Osteocyte (in vitro differentiated cells): ENCODE data around the gene KPNA3. TPM values are rescaled to one million over a fixed set of nuclear protein-coding genes. Genes with fewer than 3 reads are reported as not detected.
"Not testable (repeated sequence)": the region's sequence is repeated elsewhere in the genome, so short reads cannot be mapped to it uniquely, and the experiment has no call there.

Source experiments
- DNase-seq: peaks from one replicate; pipeline ENCODE4 v3.0.0; 2021; ENCODE audit warnings: mixed read lengths; ENCODE audit not compliant: unreplicated experiment; ENCODE audit errors: extremely low spot score
- H3K27ac Mint-ChIP-seq: one replicate; pipeline ENCODE4 v1.8.0; 2021; ENCODE audit warnings: mild to moderate bottlenecking, mixed read lengths; ENCODE audit not compliant: unreplicated experiment
- H3K27me3 Mint-ChIP-seq: one replicate; pipeline ENCODE4 v1.8.0; 2021; ENCODE audit warnings: mixed read lengths; ENCODE audit not compliant: unreplicated experiment
- H3K36me3 Mint-ChIP-seq: one replicate; pipeline ENCODE4 v1.8.0; 2021; ENCODE audit warnings: mixed read lengths; ENCODE audit not compliant: unreplicated experiment
- H3K4me1 Mint-ChIP-seq: one replicate; pipeline ENCODE4 v1.8.0; 2021; ENCODE audit warnings: mixed read lengths; ENCODE audit not compliant: unreplicated experiment
- H3K4me3 Mint-ChIP-seq: one replicate; pipeline ENCODE4 v1.8.0; 2021; ENCODE audit warnings: mild to moderate bottlenecking, moderate library complexity, mixed read lengths; ENCODE audit not compliant: unreplicated experiment
- H3K9me3 Mint-ChIP-seq: one replicate; pipeline ENCODE4 v1.8.0; 2021; ENCODE audit warnings: mixed read lengths; ENCODE audit not compliant: unreplicated experiment
- CTCF ChIP-seq: fragments of 200-600 bp; sonication (generic); IDR thresholded peaks from 2 replicates; pipeline ENCODE4 v1.5.0; 2021; ENCODE audit warnings: antibody characterized with exemption, mild to moderate bottlenecking, moderate library complexity
- total RNA-seq: library from RNA; stranded (reverse); gene quantifications from 2 replicates; pipeline ENCODE4 v1.2.1, GENCODE V29; 2021

KPNA3 gene
- total RNA-seq, 1 donor from 2014 or later, result 39.9 TPM

- Mint-ChIP-seq H3K4me3 (no peak overlapping the region), H3K9me3 (no peaks in the 10 kb centered on the region), H3K4me1 (peaks cover 26% of the 10 kb centered on the region), H3K27me3 (no peaks in the 10 kb centered on the region), H3K36me3 (no peaks in the 10 kb centered on the region), H3K27ac (peak overlapping the region; percentile 6)
- DNase-seq, result no peak
- TF ChIP-seq CTCF, result no peak
Measured at GRCh38 chr13:49776871-49777270, 15.6 kb downstream of the KPNA3 start.

- H3K27me3 Mint-ChIP-seq, result no peaks in the 10 kb centered on the region
- H3K4me1 Mint-ChIP-seq, result peaks cover 29% of the 10 kb centered on the region
Measured at GRCh38 chr13:49774376-49775005, 18.0 kb downstream of the KPNA3 start.

GRCh38 chr13:49772828-49773227, 19.7 kb downstream of the KPNA3 start:
- Mint-ChIP-seq H3K9me3 (no peaks in the 10 kb centered on the region), H3K4me1 (peaks cover 29% of the 10 kb centered on the region), H3K4me3 (no peak overlapping the region), H3K27ac (no peak overlapping the region), H3K36me3 (no peaks in the 10 kb centered on the region), H3K27me3 (no peaks in the 10 kb centered on the region)
- DNase-seq, result no peak
- no peak for TF ChIP-seq CTCF

More at GRCh38 chr13:49774376-49775005, 18.0 kb downstream of the KPNA3 start:
- no peaks in the 10 kb centered on the region for H3K9me3 Mint-ChIP-seq
- no peak for DNase-seq
- TF ChIP-seq CTCF, result no peak
- no peak overlapping the region for H3K4me3 Mint-ChIP-seq
- H3K36me3 Mint-ChIP-seq, result no peaks in the 10 kb centered on the region
- no peak overlapping the region for H3K27ac Mint-ChIP-seq

- H3K9me3 Mint-ChIP-seq, result peaks cover 14% of the 10 kb centered on the region
- not testable (repeated sequence) for H3K27ac Mint-ChIP-seq, H3K36me3 Mint-ChIP-seq, H3K4me1 Mint-ChIP-seq, DNase-seq, H3K27me3 Mint-ChIP-seq, H3K4me3 Mint-ChIP-seq
Measured at GRCh38 chr13:49761811-49762210, 30.7 kb downstream of the KPNA3 start.

GRCh38 chr13:49760558-49760957, 31.9 kb downstream of the KPNA3 start:
- Mint-ChIP-seq H3K4me3 (no peak overlapping the region), H3K4me1 (peaks cover 9% of the 10 kb centered on the region), H3K36me3 (peaks cover 7% of the 10 kb centered on the region), H3K27me3 (no peaks in the 10 kb centered on the region), H3K27ac (no peak overlapping the region), H3K9me3 (peaks cover 14% of the 10 kb centered on the region)
- DNase-seq, result no peak
- no peak for TF ChIP-seq CTCF
